Transverse colon (tissue), 4 donors: ENCODE data around the gene EYA2. TPM values are rescaled to one million over a fixed set of nuclear protein-coding genes. Genes with fewer than 3 reads are reported as not detected.

Experiments used
- DNase-seq: peaks from one replicate; pipeline ENCODE4 v3.0.0-alpha.2; 2019
- H3K27ac ChIP-seq, 4 donors: fragments of 200-600 bp; sonication (generic); 2 replicates each; pipeline ENCODE4 v1.5.1; 2016 to 2018; ENCODE audit warnings: inconsistent platforms in 4 of 4
- H3K27me3 ChIP-seq: fragments of 200-600 bp; sonication (generic); 2 replicates; pipeline ENCODE4 v1.5.1; 2017; ENCODE audit warnings: inconsistent platforms
- H3K36me3 ChIP-seq, 4 donors: fragments of 200-600 bp; sonication (generic); 2 replicates each; pipeline ENCODE4 v1.5.1; 2017 to 2019; ENCODE audit warnings: inconsistent platforms in 4 of 4
- H3K4me1 ChIP-seq, 4 donors: fragments of 200-600 bp; sonication (generic); 2 replicates each; pipeline ENCODE4 v1.5.1; 2017 to 2020; ENCODE audit warnings: inconsistent platforms in 4 of 4
- H3K4me3 ChIP-seq, 4 donors: fragments of 200-600 bp; sonication (generic); 1 replicate in 1 of 4; 2 replicates in 3 of 4; pipeline versions ENCODE4 v1.5.1 to v1.6.1; 2017 to 2019; ENCODE audit warnings: inconsistent platforms in 4 of 4
- H3K9me3 ChIP-seq, 2 donors: fragments of 200-600 bp; sonication (generic); 2 replicates each; pipeline ENCODE4 v1.5.1; 2017 to 2019; ENCODE audit warnings: inconsistent platforms in 2 of 2
- EP300 ChIP-seq: sonication (generic); formaldehyde crosslinking; IDR thresholded peaks from one replicate; pipeline ENCODE4 v1.6.1; 2017; ENCODE audit warnings: antibody characterized with exemption, low read depth
- POLR2A ChIP-seq: fragments of 450-650 bp; IDR thresholded peaks from one replicate; pipeline ENCODE4 v1.6.1; 2016; ENCODE audit warnings: antibody characterized with exemption, mild to moderate bottlenecking, moderate library complexity
- POLR2AphosphoS5 ChIP-seq, 3 donors: sonication (generic); formaldehyde crosslinking; IDR thresholded peaks; one replicate each; pipeline ENCODE4 v1.6.1; 2016; ENCODE audit warnings: antibody characterized with exemption in 3 of 3
- WGBS, 2 donors: methylation state at CpG; one replicate each; pipeline ENCODE4 v1.1.5; 2018; ENCODE audit warnings: low coverage in 1 of 2; 5-methylcytosine and 5-hydroxymethylcytosine counted together
- in situ Hi-C, 4 donors: fragments of 200-750 bp; cut with MboI; loops; one replicate each; pipeline versions ENCODE4 v1.15.0 to v1.15.1; 2017; ENCODE audit warnings: low sequenced_read_pairs in 3 of 4, low pct_ligation_motif_present in 1 of 4, low pct_unique_long_range_greater_than_20kb in 1 of 4
- intact Hi-C: fragments of 100-400 bp; cut with DNase I; formaldehyde crosslinking; loops from one replicate; pipeline ENCODE4 v1.15.1; 2023; ENCODE audit warnings: low total_unique reads
- total RNA-seq, 4 donors: library from RNA; depleted of rRNA; stranded (reverse); fragments of >200 nt; gene quantifications; one replicate each; pipeline ENCODE4 v1.1.0, GENCODE V29; 2016
- TF ChIP-seq, protein P1 (sequence below), 5 experiments: fragments of 200-600 bp in 3 of 5; fragments of 450-650 bp in 2 of 5; sonication (generic) in 3 of 5; IDR thresholded peaks; 1 replicate in 2 of 5; 2 replicates in 3 of 5; pipeline ENCODE4 v1.5.1; 2016 to 2017; ENCODE audit warnings: antibody characterized with exemption in 5 of 5, inconsistent platforms in 3 of 5, mild to moderate bottlenecking in 2 of 5, moderate library complexity in 1 of 5

Gene EYA2
- total RNA-seq, 4 donors from 2014 or later: 4.5 to 17.5 (median 10.9) TPM

DNA sequence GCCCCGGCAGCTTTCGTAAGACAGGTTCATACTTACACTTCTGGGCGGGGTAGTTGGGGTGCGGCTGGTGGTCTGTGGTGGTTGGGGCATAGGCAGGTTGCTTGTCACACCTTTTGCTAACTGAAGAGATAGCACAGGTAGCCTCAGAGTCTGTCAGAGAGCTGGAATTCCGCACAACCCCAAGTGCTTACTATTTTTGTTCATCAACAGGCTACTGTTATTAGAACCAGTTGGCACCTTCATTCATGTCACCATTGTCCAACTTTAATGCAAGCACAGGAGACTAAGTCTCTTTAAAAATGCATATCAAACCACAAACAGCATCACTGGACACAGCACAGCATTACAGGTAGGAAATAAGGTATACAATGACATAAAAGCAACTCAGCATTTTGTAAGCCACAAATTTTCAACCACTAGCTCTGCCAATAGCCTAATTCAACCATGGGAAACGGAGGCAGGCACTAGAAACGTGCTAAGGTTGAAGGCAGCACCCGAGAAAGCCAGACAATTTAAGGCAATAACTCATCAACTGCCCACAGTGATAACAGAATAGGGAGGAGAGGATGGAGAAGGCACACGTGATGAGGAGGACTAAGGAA, 318.1 kb downstream of the EYA2 start:
- in situ Hi-C loops (no loop called here), intact Hi-C loops (no loop called here)
- H3K9me3 ChIP-seq: no peaks in the 10 kb centered on the region
- WGBS, 2 donors: 88 to 95% methylated on average over 3 to 9 of the region's 9 CpGs
- DNase-seq: no peak
- no peak overlapping the region for H3K27ac ChIP-seq
- no peaks in the 10 kb centered on the region for H3K27me3 ChIP-seq
- no peak overlapping the region for H3K4me3 ChIP-seq
- peaks cover 0 to 72% (median 17%) of the 10 kb centered on the region in 4 donors for H3K36me3 ChIP-seq
- no peaks in the 10 kb centered on the region for H3K4me1 ChIP-seq
- TF ChIP-seq, protein P1, sequence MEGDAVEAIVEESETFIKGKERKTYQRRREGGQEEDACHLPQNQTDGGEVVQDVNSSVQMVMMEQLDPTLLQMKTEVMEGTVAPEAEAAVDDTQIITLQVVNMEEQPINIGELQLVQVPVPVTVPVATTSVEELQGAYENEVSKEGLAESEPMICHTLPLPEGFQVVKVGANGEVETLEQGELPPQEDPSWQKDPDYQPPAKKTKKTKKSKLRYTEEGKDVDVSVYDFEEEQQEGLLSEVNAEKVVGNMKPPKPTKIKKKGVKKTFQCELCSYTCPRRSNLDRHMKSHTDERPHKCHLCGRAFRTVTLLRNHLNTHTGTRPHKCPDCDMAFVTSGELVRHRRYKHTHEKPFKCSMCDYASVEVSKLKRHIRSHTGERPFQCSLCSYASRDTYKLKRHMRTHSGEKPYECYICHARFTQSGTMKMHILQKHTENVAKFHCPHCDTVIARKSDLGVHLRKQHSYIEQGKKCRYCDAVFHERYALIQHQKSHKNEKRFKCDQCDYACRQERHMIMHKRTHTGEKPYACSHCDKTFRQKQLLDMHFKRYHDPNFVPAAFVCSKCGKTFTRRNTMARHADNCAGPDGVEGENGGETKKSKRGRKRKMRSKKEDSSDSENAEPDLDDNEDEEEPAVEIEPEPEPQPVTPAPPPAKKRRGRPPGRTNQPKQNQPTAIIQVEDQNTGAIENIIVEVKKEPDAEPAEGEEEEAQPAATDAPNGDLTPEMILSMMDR (IDR thresholded peaks at IDR 0.05): no peak
- no peak for TF ChIP-seq POLR2AphosphoS5 (IDR thresholded peaks at IDR 0.05)
- no peak for TF ChIP-seq EP300
- TF ChIP-seq POLR2A: no peak

GRCh38 chr20:47213966-47214365, 319.3 kb downstream of the EYA2 start:
- Histone ChIP-seq H3K27me3 (no peaks in the 10 kb centered on the region), H3K4me1 (no peaks in the 10 kb centered on the region), H3K27ac (no peak overlapping the region), H3K36me3 (peaks cover 0 to 78% (median 17%) of the 10 kb centered on the region in 4 donors), H3K4me3 (no peak overlapping the region), H3K9me3 (no peaks in the 10 kb centered on the region)
- 92 to 95% methylated on average over 4 to 9 of the region's 9 CpGs for WGBS, 2 donors
- intact Hi-C loops: no loop called here
- TF ChIP-seq, protein P1 (IDR thresholded peaks at IDR 0.05): no peak
- no peak for TF ChIP-seq POLR2A
- no peak for TF ChIP-seq EP300
- no peak for TF ChIP-seq POLR2AphosphoS5 (IDR thresholded peaks at IDR 0.05)
- no peak for DNase-seq
- in situ Hi-C loops: no loop called here

GRCh38 chr20:47215653-47216397, 321.2 kb downstream of the EYA2 start:
- no peak overlapping the region for H3K27ac ChIP-seq
- H3K36me3 ChIP-seq: peaks cover 0 to 75% (median 13%) of the 10 kb centered on the region in 4 donors
- TF ChIP-seq, protein P1 (IDR thresholded peaks at IDR 0.05): no peak
- in situ Hi-C loops: no loop called here
- intact Hi-C loops: no loop called here
- H3K4me1 ChIP-seq: no peaks in the 10 kb centered on the region
- H3K9me3 ChIP-seq: no peaks in the 10 kb centered on the region
- H3K27me3 ChIP-seq: no peaks in the 10 kb centered on the region
- no peak overlapping the region for H3K4me3 ChIP-seq
- WGBS, 2 donors: 94 to 100% methylated on average over 4 to 10 of the region's 10 CpGs
- no peak for DNase-seq

- Histone ChIP-seq H3K4me3 (no peak overlapping the region), H3K36me3 (peaks cover 0 to 71% (median 13%) of the 10 kb centered on the region in 4 donors), H3K27me3 (no peaks in the 10 kb centered on the region), H3K9me3 (no peaks in the 10 kb centered on the region), H3K27ac (no peak overlapping the region), H3K4me1 (no peaks in the 10 kb centered on the region)
- no peak for TF ChIP-seq EP300
- TF ChIP-seq, protein P1 (IDR thresholded peaks at IDR 0.05): no peak
- TF ChIP-seq POLR2A: no peak
- no peak for TF ChIP-seq POLR2AphosphoS5 (IDR thresholded peaks at IDR 0.05)
- in situ Hi-C loops: no loop called here
- WGBS, 2 donors: 94 to 96% methylated on average over 7 of the region's 7 CpGs
- intact Hi-C loops: no loop called here
- no peak for DNase-seq
These were observed 322.3 kb downstream of the EYA2 start for GRCh38 chr20:47216819-47217410.
